Naive thymus-derived CD4-positive, alpha-beta T cell (primary cell): Measurements from ENCODE around the gene RPS21. TPM values are rescaled to one million over a fixed set of nuclear protein-coding genes. Genes with fewer than 3 reads are reported as not detected.

Source experiments
- ATAC-seq: fragments of 150-1000 bp; cut with Tn5 transposase; 2 replicates; pipeline ENCODE4 v1.10.0; 2021; ENCODE audit warnings: mild to moderate bottlenecking, moderate library complexity
- CTCF ChIA-PET: fragments of 350-600 bp; sonication (Branson Sonifier 250); formaldehyde crosslinking; loops from one replicate; lab custom pipeline; 2021; ENCODE audit warnings: antibody characterized with exemption; lab: Charles Lee
- POLR2A ChIA-PET: fragments of 350-600 bp; sonication (Branson Sonifier 250); formaldehyde crosslinking; loops from one replicate; lab custom pipeline; 2021; ENCODE audit warnings: antibody characterized with exemption, inconsistent platforms; lab: Charles Lee
- DNase-seq, 9 donors: peaks; one replicate each; pipeline versions ENCODE4 v3.0.0 to v3.0.0-alpha.2; 2020 to 2022; ENCODE audit warnings: mixed read lengths in 1 of 9
- H3K27ac ChIP-seq: one replicate; pipeline ENCODE4 v1.7.0; 2013; ENCODE audit warnings: mild to moderate bottlenecking, low read depth, low read length, moderate library complexity
- H3K27me3 ChIP-seq, 2 donors: one replicate each; pipeline ENCODE4 v1.7.0; 2013; ENCODE audit warnings: low read length in 2 of 2, mild to moderate bottlenecking in 2 of 2, moderate library complexity in 2 of 2; ENCODE audit not compliant: control insufficient read depth in 2 of 2, insufficient read depth in 2 of 2
- H3K36me3 ChIP-seq, 3 experiments: 1 replicate in 2 of 3; 2 replicates in 1 of 3; pipeline ENCODE4 v1.7.0; 2013; ENCODE audit warnings: low read length in 3 of 3, mild to moderate bottlenecking in 3 of 3, moderate library complexity in 1 of 3; ENCODE audit not compliant: insufficient read depth in 3 of 3, control insufficient read depth in 2 of 3
- H3K4me1 ChIP-seq, 2 donors: one replicate each; pipeline ENCODE4 v1.7.0; 2013; ENCODE audit warnings: low read length in 2 of 2, mild to moderate bottlenecking in 2 of 2, moderate library complexity in 1 of 2; ENCODE audit not compliant: control insufficient read depth in 2 of 2, insufficient read depth in 2 of 2
- H3K4me3 ChIP-seq: 2 replicates; pipeline ENCODE4 v1.7.0; 2013; ENCODE audit warnings: mild to moderate bottlenecking, low read length
- H3K9me3 ChIP-seq, 3 experiments: 1 replicate in 2 of 3; 2 replicates in 1 of 3; pipeline ENCODE4 v1.7.0; 2013; ENCODE audit warnings: low read length in 3 of 3; ENCODE audit not compliant: control insufficient read depth in 2 of 3
- H3K27ac Mint-ChIP-seq, 9 donors: one replicate each; pipeline ENCODE4 v1.8.0; 2020 to 2022; ENCODE audit warnings: mixed read lengths in 9 of 9, mild to moderate bottlenecking in 8 of 9, moderate library complexity in 5 of 9, inconsistent platforms in 2 of 9
- H3K27me3 Mint-ChIP-seq, 5 donors: one replicate each; pipeline ENCODE4 v1.8.0; 2021 to 2022; ENCODE audit warnings: mixed read lengths in 5 of 5, mild to moderate bottlenecking in 1 of 5
- H3K36me3 Mint-ChIP-seq, 5 donors: one replicate each; pipeline ENCODE4 v1.8.0; 2020 to 2022; ENCODE audit warnings: mixed read lengths in 5 of 5, mild to moderate bottlenecking in 3 of 5, inconsistent platforms in 1 of 5
- H3K4me1 Mint-ChIP-seq, 7 donors: one replicate each; pipeline ENCODE4 v1.8.0; 2020 to 2022; ENCODE audit warnings: mixed read lengths in 7 of 7, mild to moderate bottlenecking in 3 of 7, inconsistent platforms in 1 of 7
- H3K4me3 Mint-ChIP-seq, 10 donors: one replicate each; pipeline ENCODE4 v1.8.0; 2020 to 2022; ENCODE audit warnings: mild to moderate bottlenecking in 10 of 10, mixed read lengths in 10 of 10, moderate library complexity in 6 of 10, inconsistent platforms in 2 of 10
- H3K9me3 Mint-ChIP-seq, 11 donors: one replicate each; pipeline ENCODE4 v1.8.0; 2020 to 2022; ENCODE audit warnings: mixed read lengths in 11 of 11, mild to moderate bottlenecking in 4 of 11, inconsistent platforms in 1 of 11, moderate library complexity in 1 of 11
- intact Hi-C, 2 donors: fragments of 100-400 bp; cut with micrococcal nuclease; formaldehyde crosslinking; loops; one replicate each; pipeline ENCODE4 v1.15.1; 2023
- polyA plus RNA-seq, 2 donors: library from polyadenylated mRNA; unstranded; fragments of 300-500 nt; fragmentation: Illumina TruSeq; gene quantifications; one replicate each; pipeline ENCODE4 v1.2.3, GENCODE V29; 2021
- total RNA-seq, 6 experiments: library from RNA in 5 of 6; stranded (reverse) in 5 of 6; gene quantifications; 1 replicate in 5 of 6; 2 replicates in 1 of 6; pipeline ENCODE4 v1.2.3 and lab custom pipeline; 2021 to 2026

Gene RPS21
- total and polyA plus RNA-seq, 7 experiments from 2014 or later = 2,026 to 3,458 (median 3,308) TPM

DNA sequence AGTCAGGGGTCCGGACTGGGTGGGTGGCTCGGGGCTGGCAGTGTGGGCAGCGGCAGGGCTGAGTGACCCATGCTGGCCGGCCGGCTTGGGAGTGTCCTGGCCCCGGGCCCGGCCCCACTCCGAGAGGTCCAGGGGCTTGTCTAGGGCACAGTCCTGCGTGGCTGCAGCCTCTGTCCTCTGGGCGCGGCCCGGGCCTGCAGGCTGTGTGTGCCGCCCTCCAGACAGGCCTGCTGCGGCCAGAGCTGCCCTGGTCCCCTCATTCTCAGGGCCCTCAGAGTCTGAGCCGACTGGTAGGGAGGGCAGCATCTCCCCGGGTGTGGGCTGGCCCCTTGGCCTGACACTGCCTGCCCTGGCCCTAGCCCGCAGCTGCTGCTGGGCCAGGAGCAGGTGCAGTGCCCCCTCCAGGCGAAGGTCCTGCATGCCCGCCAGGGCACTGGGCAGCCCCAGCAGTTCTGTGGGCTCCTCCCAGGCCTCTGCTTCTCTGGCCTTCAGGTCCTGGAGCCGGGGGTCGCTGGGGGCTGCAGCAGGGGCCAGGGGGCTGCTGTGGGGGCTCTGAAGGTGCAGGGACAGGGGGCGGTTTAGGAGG is 27.1 kb downstream of the RPS21 start:
- no peaks in the 10 kb centered on the region for H3K36me3 Mint-ChIP-seq
- H3K27me3 Mint-ChIP-seq = peaks cover 0 to 3% (median 0%) of the 10 kb centered on the region in 5 donors
- H3K4me3 ChIP-seq = no peak overlapping the region
- H3K9me3 ChIP-seq = no peaks in the 10 kb centered on the region
- ChIA-PET POLR2A (no interaction called here), CTCF (no interaction called here)
- H3K27ac Mint-ChIP-seq = no peak overlapping the region
- no peak overlapping the region for H3K4me3 Mint-ChIP-seq
- no peak overlapping the region for H3K27ac ChIP-seq
- H3K36me3 ChIP-seq = no peaks in the 10 kb centered on the region
- peaks cover 0 to 8% (median 3%) of the 10 kb centered on the region in 7 donors for H3K4me1 Mint-ChIP-seq
- ATAC-seq = no peak
- H3K9me3 Mint-ChIP-seq = no peaks in the 10 kb centered on the region
- no peaks in the 10 kb centered on the region for H3K27me3 ChIP-seq
- H3K4me1 ChIP-seq = no peaks in the 10 kb centered on the region
- intact Hi-C loops = no loop called here
- DNase-seq = no peak

DNA sequence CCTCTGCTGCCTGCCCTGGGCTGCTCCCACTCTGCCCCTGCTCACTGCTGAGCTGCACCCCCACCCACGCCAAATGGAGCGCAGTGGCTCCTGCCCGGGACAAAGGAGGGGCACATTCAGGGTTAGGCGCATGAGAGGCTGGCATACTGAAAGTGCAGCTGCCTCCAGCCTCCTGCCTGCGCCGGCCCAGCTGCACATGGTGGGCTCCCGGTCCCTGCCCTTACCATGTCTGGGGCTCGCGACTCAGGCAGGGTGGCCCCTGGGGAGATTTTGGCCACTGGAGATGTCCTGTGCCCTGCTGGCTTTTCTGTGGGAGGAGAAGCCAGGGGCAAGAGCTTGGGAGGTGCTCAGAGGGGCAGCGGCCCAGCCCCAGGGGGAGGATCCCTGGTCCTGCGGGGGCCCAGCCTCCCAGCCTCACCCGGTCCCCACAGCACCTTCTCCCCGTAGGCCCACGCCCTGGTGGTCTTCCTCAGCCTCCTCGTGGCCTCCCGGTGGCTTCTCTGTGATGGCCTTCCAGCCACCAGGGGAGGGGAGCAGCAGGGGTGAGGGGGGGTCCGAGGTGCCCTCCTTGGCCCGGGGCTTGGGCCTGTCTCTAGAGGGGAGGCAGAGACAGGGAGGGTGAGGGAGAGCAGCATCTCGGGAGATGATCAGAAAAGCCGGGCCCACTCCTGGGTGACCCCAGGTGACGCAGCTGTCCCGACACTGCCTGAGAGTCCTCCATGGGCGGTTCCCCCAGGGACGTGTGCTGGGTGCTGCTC is 28.6 kb downstream of the RPS21 start:
- no peaks in the 10 kb centered on the region for H3K36me3 ChIP-seq
- POLR2A ChIA-PET = interaction anchor here (1.1 kb wide), 1 partner anchor 28 kb away, joined by 3 read pairs; the partner anchor contains the start of gene RPS21
- no peaks in the 10 kb centered on the region for H3K9me3 Mint-ChIP-seq
- DNase-seq (no peak), ATAC-seq (no peak)
- no peaks in the 10 kb centered on the region for H3K4me1 Mint-ChIP-seq
- peaks cover 0 to 4% (median 0%) of the 10 kb centered on the region in 5 donors for H3K27me3 Mint-ChIP-seq
- H3K27ac Mint-ChIP-seq = no peak overlapping the region
- no peak overlapping the region for H3K27ac ChIP-seq
- H3K4me1 ChIP-seq = no peaks in the 10 kb centered on the region
- H3K4me3 Mint-ChIP-seq = no peak overlapping the region
- no peak overlapping the region for H3K4me3 ChIP-seq
- CTCF ChIA-PET = no interaction called here
- H3K27me3 ChIP-seq = no peaks in the 10 kb centered on the region
- no peaks in the 10 kb centered on the region for H3K36me3 Mint-ChIP-seq
- intact Hi-C loops = no loop called here
- H3K9me3 ChIP-seq = no peaks in the 10 kb centered on the region

DNA sequence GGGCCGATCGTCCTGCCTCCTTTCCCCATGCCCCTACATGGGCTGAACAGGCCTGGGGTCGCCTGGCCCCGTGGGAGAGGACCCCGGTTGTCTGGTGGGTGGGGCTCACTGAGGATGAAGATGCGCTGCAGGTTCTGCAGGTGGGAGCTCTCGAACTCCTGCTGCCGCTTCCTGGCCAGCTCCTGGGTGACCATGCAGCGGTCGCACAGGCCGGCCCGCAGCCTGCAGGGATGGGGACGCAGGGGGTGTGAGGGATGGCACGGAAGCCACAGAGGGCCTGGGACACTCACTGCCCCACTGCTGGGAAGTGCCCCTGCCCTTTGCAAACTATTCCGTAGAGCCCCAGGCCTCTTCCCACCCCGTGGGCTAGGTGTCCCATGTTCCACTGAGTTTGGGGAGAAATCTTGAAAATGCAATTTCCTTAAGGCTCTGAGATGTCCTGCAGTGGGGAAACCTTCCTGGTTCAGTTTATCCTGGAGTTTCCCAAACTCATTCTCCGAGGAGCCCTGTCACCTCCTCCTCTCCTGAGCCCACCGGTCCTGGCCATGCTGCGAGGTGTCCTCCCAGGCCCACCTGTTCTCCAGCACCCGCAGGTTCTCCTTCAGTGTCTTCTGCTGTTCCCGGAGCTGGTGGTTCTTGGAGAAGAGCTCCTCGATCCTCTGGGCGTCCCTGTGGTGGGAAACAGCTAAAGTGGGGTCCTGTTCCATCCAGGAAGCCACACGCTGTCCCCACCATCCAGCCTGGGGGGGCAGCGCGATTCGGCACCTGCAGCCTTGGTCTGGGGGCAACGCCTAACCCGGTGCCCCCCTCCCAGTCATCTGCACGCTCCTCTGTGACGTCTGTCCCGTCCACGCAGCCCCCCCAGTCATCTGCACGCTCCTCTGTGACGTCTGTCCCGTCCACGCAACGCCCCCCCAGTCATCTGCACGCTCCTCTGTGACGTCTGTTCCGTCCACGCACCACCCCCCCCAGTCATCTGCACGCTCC is 30.0 kb downstream of the RPS21 start:
- H3K27ac ChIP-seq = no peak overlapping the region
- intact Hi-C loops = no loop called here
- DNase-seq (no peak), ATAC-seq (no peak)
- CTCF ChIA-PET = no interaction called here
- H3K36me3 ChIP-seq = no peaks in the 10 kb centered on the region
- H3K36me3 Mint-ChIP-seq = no peaks in the 10 kb centered on the region
- H3K9me3 ChIP-seq = no peaks in the 10 kb centered on the region
- no peaks in the 10 kb centered on the region for H3K4me1 ChIP-seq
- H3K27me3 ChIP-seq = no peaks in the 10 kb centered on the region
- H3K9me3 Mint-ChIP-seq = peaks cover 0 to 4% (median 0%) of the 10 kb centered on the region in 11 donors
- POLR2A ChIA-PET = no interaction called here
- H3K4me3 Mint-ChIP-seq = no peak overlapping the region
- no peak overlapping the region for H3K4me3 ChIP-seq
- no peak overlapping the region for H3K27ac Mint-ChIP-seq
- H3K27me3 Mint-ChIP-seq = peaks cover 0 to 4% (median 0%) of the 10 kb centered on the region in 5 donors
- peaks cover 0 to 3% (median 0%) of the 10 kb centered on the region in 7 donors for H3K4me1 Mint-ChIP-seq

DNA sequence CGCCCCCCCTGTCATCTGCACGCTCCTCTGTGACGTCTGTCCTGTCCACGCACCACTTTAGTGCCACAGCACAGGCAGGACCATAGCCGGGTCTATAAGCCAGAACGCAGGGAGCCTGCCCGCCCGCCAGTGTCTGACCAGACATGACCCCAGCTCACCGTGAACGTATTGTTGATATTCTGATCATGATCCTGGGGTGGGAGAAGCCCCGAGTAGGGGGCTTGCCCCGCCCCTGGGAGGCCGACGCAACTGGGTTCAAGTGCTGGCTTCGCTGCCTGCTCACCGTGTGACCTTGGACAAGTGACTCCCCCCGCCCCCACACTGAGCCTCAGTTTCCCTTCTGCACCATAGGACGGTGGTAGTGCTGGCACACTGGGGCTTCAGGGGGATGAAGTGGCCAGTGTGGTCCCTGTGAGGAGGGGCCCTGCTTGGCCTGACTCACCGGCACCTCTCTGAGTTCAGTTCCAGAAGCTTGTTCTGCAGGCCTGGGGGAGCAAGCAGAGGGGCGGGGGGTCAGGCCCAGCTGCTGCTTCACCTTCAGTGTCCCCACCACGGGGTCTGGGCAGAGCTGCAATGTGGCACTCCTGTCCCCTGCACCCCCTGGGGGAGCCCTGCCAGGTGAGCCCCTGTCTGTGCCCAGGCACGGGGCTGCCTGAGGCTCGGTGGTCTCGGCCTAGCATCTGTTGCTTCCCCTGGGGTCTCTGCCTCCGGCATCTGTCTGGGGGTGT is 31.2 kb downstream of the RPS21 start:
- Histone ChIP-seq H3K27me3 (no peaks in the 10 kb centered on the region), H3K4me1 (no peaks in the 10 kb centered on the region), H3K9me3 (no peaks in the 10 kb centered on the region), H3K27ac (no peak overlapping the region), H3K4me3 (no peak overlapping the region), H3K36me3 (no peaks in the 10 kb centered on the region)
- ChIA-PET CTCF (no interaction called here), POLR2A (no interaction called here)
- H3K36me3 Mint-ChIP-seq = no peaks in the 10 kb centered on the region
- peaks cover 0 to 4% (median 0%) of the 10 kb centered on the region in 11 donors for H3K9me3 Mint-ChIP-seq
- intact Hi-C loops = no loop called here
- peaks cover 0 to 3% (median 0%) of the 10 kb centered on the region in 7 donors for H3K4me1 Mint-ChIP-seq
- no peak for DNase-seq
- peaks cover 0 to 4% (median 0%) of the 10 kb centered on the region in 5 donors for H3K27me3 Mint-ChIP-seq
- no peak overlapping the region for H3K27ac Mint-ChIP-seq
- no peak for ATAC-seq
- H3K4me3 Mint-ChIP-seq = no peak overlapping the region

DNA sequence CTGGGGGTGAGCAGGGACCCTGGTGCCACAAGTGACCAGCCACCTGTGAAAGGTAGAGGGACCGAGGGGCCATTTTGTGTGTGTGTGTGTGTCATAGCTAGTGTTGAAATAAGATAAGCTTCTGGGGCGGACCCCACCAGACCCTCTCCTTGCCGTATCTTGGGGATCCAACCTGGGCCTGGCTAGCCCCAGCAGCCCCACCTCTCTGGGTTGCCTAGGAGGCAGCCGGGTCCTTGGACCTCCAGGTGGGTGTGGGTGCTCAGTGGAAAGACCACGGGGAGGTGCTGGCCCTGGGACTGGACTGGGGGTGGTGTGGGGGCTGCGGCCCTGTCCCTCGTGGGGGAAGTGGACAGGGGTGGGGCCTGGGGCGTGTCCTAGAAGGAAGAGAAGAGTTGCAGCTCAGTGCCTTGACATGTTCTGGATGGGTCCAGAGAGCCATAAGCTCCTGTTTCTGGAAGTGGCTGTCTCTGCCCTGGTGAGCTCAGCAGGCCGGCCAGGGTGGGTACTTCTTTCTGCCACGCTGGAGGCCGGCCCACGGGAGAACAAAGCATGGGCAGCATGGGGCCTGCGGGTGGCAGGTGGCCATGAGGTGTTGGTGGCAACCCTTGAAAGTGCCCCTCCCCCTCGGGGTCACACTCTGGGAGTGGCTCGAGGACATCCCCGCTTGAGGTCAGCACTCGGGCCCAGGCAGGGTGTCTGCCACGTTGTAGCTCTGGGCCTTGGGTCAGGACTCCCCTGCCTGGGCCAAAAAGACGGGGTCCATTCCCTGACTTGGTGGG is 32.0 kb downstream of the RPS21 start:
- intact Hi-C loops = no loop called here
- Mint-ChIP-seq H3K9me3 (peaks cover 0 to 4% (median 0%) of the 10 kb centered on the region in 11 donors), H3K27ac (no peak overlapping the region), H3K4me3 (no peak overlapping the region), H3K4me1 (peaks cover 0 to 3% (median 0%) of the 10 kb centered on the region in 7 donors), H3K36me3 (no peaks in the 10 kb centered on the region), H3K27me3 (peaks cover 0 to 4% (median 0%) of the 10 kb centered on the region in 5 donors)
- no peaks in the 10 kb centered on the region for H3K36me3 ChIP-seq
- ChIA-PET CTCF (interaction anchor here (0.5 kb wide), 1 partner anchor 9 kb away, joined by 3 read pairs; no protein-coding TSS in a partner anchor), POLR2A (no interaction called here)
- no peak for DNase-seq
- no peaks in the 10 kb centered on the region for H3K9me3 ChIP-seq
- H3K27ac ChIP-seq = no peak overlapping the region
- ATAC-seq = no peak
- no peaks in the 10 kb centered on the region for H3K27me3 ChIP-seq
- H3K4me1 ChIP-seq = no peaks in the 10 kb centered on the region
- no peak overlapping the region for H3K4me3 ChIP-seq
